OCI-LY3 (cell line): Measurements from ENCODE around the gene SCARF1.

Experiments used
- EZH2phosphoT487 ChIP-seq: fragments of 200-600 bp; shearing (Covaris generic); IDR thresholded peaks from 2 replicates; pipeline ENCODE4 v1.6.1; 2018; ENCODE audit warnings: antibody characterized with exemption, mixed run types, low read depth
- TF ChIP-seq, protein P1 (sequence below): fragments of 200-600, 300-600 bp; sonication (generic); IDR thresholded peaks from 2 replicates; pipeline ENCODE4 v1.5.1; 2014; ENCODE audit warnings: antibody characterized with exemption, low read length, low read depth

- TF ChIP-seq, protein P1, sequence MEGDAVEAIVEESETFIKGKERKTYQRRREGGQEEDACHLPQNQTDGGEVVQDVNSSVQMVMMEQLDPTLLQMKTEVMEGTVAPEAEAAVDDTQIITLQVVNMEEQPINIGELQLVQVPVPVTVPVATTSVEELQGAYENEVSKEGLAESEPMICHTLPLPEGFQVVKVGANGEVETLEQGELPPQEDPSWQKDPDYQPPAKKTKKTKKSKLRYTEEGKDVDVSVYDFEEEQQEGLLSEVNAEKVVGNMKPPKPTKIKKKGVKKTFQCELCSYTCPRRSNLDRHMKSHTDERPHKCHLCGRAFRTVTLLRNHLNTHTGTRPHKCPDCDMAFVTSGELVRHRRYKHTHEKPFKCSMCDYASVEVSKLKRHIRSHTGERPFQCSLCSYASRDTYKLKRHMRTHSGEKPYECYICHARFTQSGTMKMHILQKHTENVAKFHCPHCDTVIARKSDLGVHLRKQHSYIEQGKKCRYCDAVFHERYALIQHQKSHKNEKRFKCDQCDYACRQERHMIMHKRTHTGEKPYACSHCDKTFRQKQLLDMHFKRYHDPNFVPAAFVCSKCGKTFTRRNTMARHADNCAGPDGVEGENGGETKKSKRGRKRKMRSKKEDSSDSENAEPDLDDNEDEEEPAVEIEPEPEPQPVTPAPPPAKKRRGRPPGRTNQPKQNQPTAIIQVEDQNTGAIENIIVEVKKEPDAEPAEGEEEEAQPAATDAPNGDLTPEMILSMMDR = no peak
- TF ChIP-seq EZH2phosphoT487 = no peak
Observed at GRCh38 chr17:1601571-1601970, 44.0 kb downstream of the SCARF1 start.
